ENCODE data around the gene MVB12B. TPM values are rescaled to one million over a fixed set of nuclear protein-coding genes. Genes with fewer than 3 reads are reported as not detected.

Gene MVB12B
- total RNA-seq, 6 experiments from 2014 or later, result 7.2 to 16.2 (median 9.1) TPM

GRCh38 chr9:126516561-126516935 lies 189.9 kb downstream of the MVB12B start:
- Histone ChIP-seq H3K36me3 (no peaks in the 10 kb centered on the region), H3K27ac (no peak overlapping the region), H3K4me3 (no peak overlapping the region), H3K27me3 (peaks cover 3 to 16% of the 10 kb centered on the region in 2 donors), H3K4me1 (peaks cover 0 to 5% (median 0%) of the 10 kb centered on the region in 4 donors), H3K9me3 (no peaks in the 10 kb centered on the region)
- TF ChIP-seq POLR2A (IDR thresholded peaks at IDR 0.05) (no peak), CTCF (IDR thresholded peaks at IDR 0.05) (no peak)
- DNase-seq (no peak), ATAC-seq (no peak)
- 43% methylated on average over 5 of the region's 8 CpGs for WGBS (ENCODE audit: insufficient coverage, low coverage, low lambda C conversion rate, missing lambda C conversion rate)
- intact Hi-C loops (cut with DNase I), result no loop called here

- H3K36me3 ChIP-seq, result no peaks in the 10 kb centered on the region
- no peak overlapping the region for H3K27ac ChIP-seq
- peak overlapping the region in 1 of 3 donors; percentile 8 for H3K4me3 ChIP-seq
- intact Hi-C loops (cut with DNase I), result no loop called here
- H3K9me3 ChIP-seq, result no peaks in the 10 kb centered on the region
- peaks cover 0 to 5% (median 0%) of the 10 kb centered on the region in 4 donors for H3K4me1 ChIP-seq
- TF ChIP-seq CTCF (IDR thresholded peaks at IDR 0.05) (no peak), POLR2A (IDR thresholded peaks at IDR 0.05) (no peak)
- peaks cover 3 to 16% of the 10 kb centered on the region in 2 donors for H3K27me3 ChIP-seq
- DNase-seq, result no peak
- WGBS (ENCODE audit: insufficient coverage, low coverage, low lambda C conversion rate, missing lambda C conversion rate), result 13% methylated on average over 28 of the region's 32 CpGs
- ATAC-seq, result peak; percentile 42 to 63 (median 55)
Observed at GRCh38 chr9:126516936-126517832, 190.6 kb downstream of the MVB12B start.

GRCh38 chr9:126517833-126518356 lies 191.3 kb downstream of the MVB12B start:
- Histone ChIP-seq H3K27ac (no peak overlapping the region), H3K4me3 (no peak overlapping the region), H3K27me3 (peaks cover 3 to 16% of the 10 kb centered on the region in 2 donors), H3K4me1 (peaks cover 0 to 5% (median 0%) of the 10 kb centered on the region in 4 donors), H3K9me3 (no peaks in the 10 kb centered on the region), H3K36me3 (no peaks in the 10 kb centered on the region)
- 15% methylated on average over 9 of the region's 9 CpGs for WGBS (ENCODE audit: insufficient coverage, low coverage, low lambda C conversion rate, missing lambda C conversion rate)
- intact Hi-C loops (cut with DNase I), result no loop called here
- no peak for TF ChIP-seq CTCF (IDR thresholded peaks at IDR 0.05)
- TF ChIP-seq POLR2A (IDR thresholded peaks at IDR 0.05), result no peak
- ATAC-seq (no peak), DNase-seq (no peak)

GRCh38 chr9:126518763-126519162 lies 192.1 kb downstream of the MVB12B start:
- intact Hi-C loops (cut with DNase I), result no loop called here
- 84% methylated on average over 7 of the region's 7 CpGs for WGBS (ENCODE audit: insufficient coverage, low coverage, low lambda C conversion rate, missing lambda C conversion rate)
- Histone ChIP-seq H3K36me3 (no peaks in the 10 kb centered on the region), H3K9me3 (no peaks in the 10 kb centered on the region), H3K4me3 (no peak overlapping the region), H3K4me1 (peaks cover 0 to 5% (median 0%) of the 10 kb centered on the region in 4 donors), H3K27ac (no peak overlapping the region), H3K27me3 (peaks cover 3 to 12% of the 10 kb centered on the region in 2 donors)
- TF ChIP-seq POLR2A (IDR thresholded peaks at IDR 0.05) (no peak), CTCF (IDR thresholded peaks at IDR 0.05) (no peak)
- ATAC-seq (no peak), DNase-seq (no peak)
